GM12878 (cell line): ENCODE results near the gene CALR. TPM values are rescaled to one million over a fixed set of nuclear protein-coding genes. Genes with fewer than 3 reads are reported as not detected.

ENCODE experiments used
- BCL3 ChIP-seq: IDR thresholded peaks from 2 replicates; pipeline ENCODE4 v1.6.1; 2011; ENCODE audit warnings: borderline replicate concordance, low read depth, mild to moderate bottlenecking, moderate library complexity, low read length; ENCODE audit not compliant: insufficient read depth, poor library complexity, severe bottlenecking
- CHD2 ChIP-seq: IDR thresholded peaks from 2 replicates; pipeline ENCODE4 v1.6.1; 2011; ENCODE audit warnings: low read depth, low read length, improper control_type of control experiment, borderline replicate concordance
- E2F4 ChIP-seq: IDR thresholded peaks from 2 replicates; pipeline ENCODE4 v1.6.1; 2012; ENCODE audit warnings: low read depth, low read length, improper control_type of control experiment
- HSF1 ChIP-seq: fragments of 150-350 bp; IDR thresholded peaks from 2 replicates; pipeline ENCODE4 v1.6.1; 2014; ENCODE audit warnings: mild to moderate bottlenecking, low read depth, low read length
- KLF5 ChIP-seq: fragments of 450-650 bp; IDR thresholded peaks from 2 replicates; pipeline ENCODE4 v1.6.1; 2014; ENCODE audit warnings: mild to moderate bottlenecking; ENCODE audit not compliant: partially characterized antibody
- LARP7 ChIP-seq: fragments of 450-650 bp; IDR thresholded peaks from 2 replicates; pipeline ENCODE4 v1.6.1; 2017; ENCODE audit warnings: mild to moderate bottlenecking
- PRDM15 ChIP-seq: fragments of 450-650 bp; formaldehyde crosslinking; IDR thresholded peaks from 2 replicates; pipeline ENCODE4 v1.4.0; 2020; ENCODE audit warnings: mild to moderate bottlenecking, moderate library complexity
- SKIL ChIP-seq: fragments of 450-650 bp; IDR thresholded peaks from 2 replicates; pipeline ENCODE4 v1.6.1; 2017; ENCODE audit warnings: mild to moderate bottlenecking, low read depth, inconsistent platforms; ENCODE audit not compliant: poor library complexity, severe bottlenecking
- TCF12 ChIP-seq: IDR thresholded peaks from 2 replicates; pipeline ENCODE4 v1.6.1; 2011; ENCODE audit warnings: low read depth, mild to moderate bottlenecking, low read length
- USF2 ChIP-seq: IDR thresholded peaks from 2 replicates; pipeline ENCODE4 v1.6.1; 2011; ENCODE audit warnings: low read depth, low read length, improper control_type of control experiment, borderline replicate concordance
- ZBTB40 ChIP-seq: fragments of 450-650 bp; IDR thresholded peaks from 2 replicates; pipeline ENCODE4 v1.6.1; 2016; ENCODE audit warnings: mild to moderate bottlenecking, moderate library complexity, borderline replicate concordance
- polyA plus RNA-seq, 11 experiments: library from polyadenylated mRNA; depleted of rRNA in 4 of 11; unstranded in 6 of 11; stranded (reverse) in 5 of 11; fragments of >200 nt; fragmentation: Nextera tagmentation in 4 of 11; fragmentation: Illumina TruSeq in 1 of 11; extraction: Ambion mirVana in 4 of 11; extraction: Trizol in 1 of 11; gene quantifications; 1 replicate in 1 of 11; 2 replicates in 10 of 11; pipeline versions ENCODE4 v1.2.1 to v1.2.3, GENCODE V29; 2011 to 2016; ENCODE audit warnings: inconsistent platforms in 2 of 11, missing spikeins in 2 of 11, low read depth in 1 of 11
- total RNA-seq, 4 experiments: library from RNA; depleted of rRNA in 3 of 4; stranded (reverse); fragments of >200 nt in 3 of 4; fragmentation: Illumina TruSeq in 1 of 4; extraction: Trizol in 1 of 4; gene quantifications; 2 replicates each; pipeline versions ENCODE4 v1.2.1 to v1.2.3, GENCODE V29; 2013 to 2021

The CALR gene
- total and polyA plus RNA-seq, 10 of the 15 experiments (the other 5 are each of a cell fraction or from before 2014, with no cell fraction given): 202 to 1,451 (median 749) TPM

GRCh38 chr19:12985049-12985776, 46.8 kb downstream of the CALR start (continued):
- TF ChIP-seq ZBTB40: no peak
- TF ChIP-seq E2F4: no peak
- TF ChIP-seq PRDM15 (CRISPR knock-in tag): no peak
- TF ChIP-seq CHD2: peak; percentile 55; the same call in 1 of the 2 replicates
- TF ChIP-seq USF2: peak; percentile 45; the same call in 1 of the 2 replicates
- TF ChIP-seq TCF12: 0 out of 2 replicates have a peak, but pooled peaks have one; percentile 30
- peak; percentile 51 for TF ChIP-seq SKIL
- no peak for TF ChIP-seq LARP7
- no peak for TF ChIP-seq HSF1
- peak; percentile 30 for TF ChIP-seq KLF5
- no peak for TF ChIP-seq BCL3
